HUES48 (cell line): ENCODE results near the gene SLC13A1.
"Not testable (repeated sequence)": the region's sequence is repeated elsewhere in the genome, so short reads cannot be mapped to it uniquely, and the experiment has no call there.

ENCODE experiments used
- H3K27ac ChIP-seq: one replicate; pipeline ENCODE4 v1.7.0; 2013; ENCODE audit warnings: low read depth, low read length, inconsistent platforms
- H3K27me3 ChIP-seq: 2 replicates; pipeline ENCODE4 v1.6.1; 2013; ENCODE audit warnings: mild to moderate bottlenecking, low read length; ENCODE audit not compliant: control insufficient read depth, insufficient read depth
- H3K36me3 ChIP-seq: 2 replicates; pipeline ENCODE4 v1.6.1; 2013; ENCODE audit warnings: low read length; ENCODE audit not compliant: control insufficient read depth, insufficient read depth
- H3K4me1 ChIP-seq: 2 replicates; pipeline ENCODE4 v1.6.1; 2013; ENCODE audit warnings: mild to moderate bottlenecking, low read length; ENCODE audit not compliant: control insufficient read depth, insufficient read depth
- H3K4me3 ChIP-seq: 2 replicates; pipeline ENCODE4 v1.5.1; 2013; ENCODE audit warnings: mild to moderate bottlenecking, low read depth, low read length
- H3K9ac ChIP-seq: 2 replicates; pipeline ENCODE4 v1.6.1; 2013; ENCODE audit warnings: mild to moderate bottlenecking, low read depth, low read length, moderate library complexity
- H3K9me3 ChIP-seq: 2 replicates; pipeline ENCODE4 v1.6.1; 2013; ENCODE audit warnings: low read length; ENCODE audit not compliant: control insufficient read depth, insufficient read depth

SLC13A1 gene, protein sequence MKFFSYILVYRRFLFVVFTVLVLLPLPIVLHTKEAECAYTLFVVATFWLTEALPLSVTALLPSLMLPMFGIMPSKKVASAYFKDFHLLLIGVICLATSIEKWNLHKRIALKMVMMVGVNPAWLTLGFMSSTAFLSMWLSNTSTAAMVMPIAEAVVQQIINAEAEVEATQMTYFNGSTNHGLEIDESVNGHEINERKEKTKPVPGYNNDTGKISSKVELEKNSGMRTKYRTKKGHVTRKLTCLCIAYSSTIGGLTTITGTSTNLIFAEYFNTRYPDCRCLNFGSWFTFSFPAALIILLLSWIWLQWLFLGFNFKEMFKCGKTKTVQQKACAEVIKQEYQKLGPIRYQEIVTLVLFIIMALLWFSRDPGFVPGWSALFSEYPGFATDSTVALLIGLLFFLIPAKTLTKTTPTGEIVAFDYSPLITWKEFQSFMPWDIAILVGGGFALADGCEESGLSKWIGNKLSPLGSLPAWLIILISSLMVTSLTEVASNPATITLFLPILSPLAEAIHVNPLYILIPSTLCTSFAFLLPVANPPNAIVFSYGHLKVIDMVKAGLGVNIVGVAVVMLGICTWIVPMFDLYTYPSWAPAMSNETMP

GRCh38 chr7:123199883-123200282, at the start of gene SLC13A1:
Gene SLC13A1 (minus strand): TSS chr7:123199969. CDS start chr7:123199946, 23 bp downstream.
- H3K4me1 ChIP-seq: no peaks in the 10 kb centered on the region
- H3K4me3 ChIP-seq: no peak within 1 kb of the TSS
- H3K27me3 ChIP-seq: no peaks in the 10 kb centered on the region
- no peak within 1 kb of the TSS for H3K27ac ChIP-seq
- H3K9ac ChIP-seq: no peak within 1 kb of the TSS
- no peaks in the 10 kb centered on the region for H3K9me3 ChIP-seq
- H3K36me3 ChIP-seq: no peaks in the 10 kb centered on the region

- H3K4me3 ChIP-seq: no peak overlapping the region
- H3K27me3 ChIP-seq: no peaks in the 10 kb centered on the region
- no peak overlapping the region for H3K27ac ChIP-seq
- no peaks in the 10 kb centered on the region for H3K36me3 ChIP-seq
- no peak overlapping the region for H3K9ac ChIP-seq
- H3K9me3 ChIP-seq: no peaks in the 10 kb centered on the region
- H3K4me1 ChIP-seq: no peaks in the 10 kb centered on the region
Measured at GRCh38 chr7:123244768-123245167, 45.0 kb upstream of the SLC13A1 start.

GRCh38 chr7:123242467-123243092, 42.8 kb upstream of the SLC13A1 start:
- no peak overlapping the region for H3K4me3 ChIP-seq
- no peak overlapping the region for H3K27ac ChIP-seq
- H3K9me3 ChIP-seq: no peaks in the 10 kb centered on the region
- H3K27me3 ChIP-seq: no peaks in the 10 kb centered on the region
- H3K4me1 ChIP-seq: no peaks in the 10 kb centered on the region
- no peaks in the 10 kb centered on the region for H3K36me3 ChIP-seq
- H3K9ac ChIP-seq: no peak overlapping the region

DNA sequence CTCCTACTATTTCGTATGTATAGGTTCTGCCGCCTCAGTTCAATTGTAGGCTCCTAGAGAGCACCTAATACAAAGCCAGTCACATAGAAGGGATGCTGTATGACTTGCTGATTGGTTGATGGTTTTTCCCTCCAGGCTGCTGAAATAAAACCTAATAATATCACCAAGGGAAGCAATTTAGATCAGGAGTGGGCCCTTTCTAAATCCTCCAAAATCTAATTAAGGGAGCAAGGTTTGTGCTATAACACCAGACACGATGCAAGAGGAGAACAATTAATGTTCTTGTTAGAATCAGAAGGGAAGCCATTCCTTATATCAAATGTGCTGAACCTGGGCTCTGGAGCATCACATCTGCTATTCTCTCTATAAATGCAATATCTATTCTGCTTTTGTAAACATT, 42.0 kb upstream of the SLC13A1 start:
- Histone ChIP-seq H3K9ac (no peak overlapping the region), H3K4me3 (no peak overlapping the region), H3K4me1 (no peaks in the 10 kb centered on the region), H3K27ac (no peak overlapping the region), H3K9me3 (no peaks in the 10 kb centered on the region), H3K36me3 (no peaks in the 10 kb centered on the region), H3K27me3 (no peaks in the 10 kb centered on the region)

DNA sequence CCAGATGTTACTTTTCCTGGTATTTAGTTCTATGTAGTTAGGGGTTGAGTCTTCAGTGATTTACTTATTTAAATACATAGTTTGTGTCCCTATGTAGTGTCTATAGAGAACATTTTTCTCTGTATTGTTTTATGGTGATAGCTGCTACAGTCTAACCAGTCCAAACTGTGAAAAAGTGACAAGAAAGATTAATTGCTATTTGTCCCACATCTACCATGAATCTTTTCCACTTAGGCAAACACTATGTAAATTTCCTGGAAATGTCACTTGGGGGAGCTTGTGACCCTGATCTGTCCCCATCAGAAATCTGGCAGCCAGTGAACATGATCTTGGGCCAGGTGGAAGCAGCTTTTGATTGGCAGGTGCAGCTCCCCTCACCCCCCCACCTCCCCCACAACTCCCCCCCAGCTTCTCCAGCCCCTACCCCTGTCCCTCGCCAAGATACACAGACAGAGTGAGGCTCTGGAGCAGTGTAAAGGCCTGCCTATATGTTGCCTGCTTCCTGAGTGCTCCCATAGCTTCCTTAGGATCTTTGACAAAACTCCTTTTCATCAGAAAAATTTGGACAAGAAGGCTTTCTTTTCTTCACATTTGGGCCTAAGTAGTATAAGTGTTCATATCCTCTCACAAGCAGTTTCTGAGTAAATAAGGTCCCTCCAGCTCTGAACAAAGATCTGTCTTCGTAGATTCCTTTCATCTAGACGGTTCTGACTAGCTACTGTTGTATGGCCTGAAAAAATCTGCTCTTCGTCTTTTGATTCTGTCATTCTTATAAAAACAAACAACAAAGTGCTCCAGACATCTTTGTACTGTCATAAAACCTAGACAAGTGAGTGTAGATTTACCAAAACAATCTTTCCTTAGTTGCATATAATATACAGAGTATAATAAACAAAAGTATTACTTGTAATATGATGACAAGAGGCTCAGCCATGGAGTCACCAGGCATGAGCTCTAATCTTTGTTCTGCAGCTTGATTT, 31.5 kb upstream of the SLC13A1 start:
- Histone ChIP-seq H3K9me3 (no peaks in the 10 kb centered on the region; the same call in 1 of the 2 replicates), H3K27me3 (no peaks in the 10 kb centered on the region), H3K4me3 (no peak overlapping the region), H3K4me1 (peaks cover 15% of the 10 kb centered on the region; the same call in 1 of the 2 replicates), H3K36me3 (no peaks in the 10 kb centered on the region), H3K9ac (no peak overlapping the region), H3K27ac (no peak overlapping the region)

- H3K4me3 ChIP-seq: no peak overlapping the region
- H3K27ac ChIP-seq: no peak overlapping the region
- H3K9ac ChIP-seq: no peak overlapping the region
- peaks cover 15% of the 10 kb centered on the region; the same call in 1 of the 2 replicates for H3K4me1 ChIP-seq
- H3K27me3 ChIP-seq: no peaks in the 10 kb centered on the region
- H3K36me3 ChIP-seq: no peaks in the 10 kb centered on the region
- H3K9me3 ChIP-seq: no peaks in the 10 kb centered on the region; the same call in 1 of the 2 replicates
Measured at GRCh38 chr7:123230603-123231002, 30.8 kb upstream of the SLC13A1 start.

- Histone ChIP-seq H3K36me3 (no peaks in the 10 kb centered on the region), H3K4me1 (peaks cover 15% of the 10 kb centered on the region; the same call in 1 of the 2 replicates), H3K9me3 (no peaks in the 10 kb centered on the region; the same call in 1 of the 2 replicates), H3K27ac (no peak overlapping the region), H3K9ac (no peak overlapping the region), H3K27me3 (no peaks in the 10 kb centered on the region), H3K4me3 (no peak overlapping the region)
Measured at GRCh38 chr7:123230147-123230546, 30.4 kb upstream of the SLC13A1 start.

GRCh38 chr7:123229426-123229825, 29.7 kb upstream of the SLC13A1 start:
- H3K9ac ChIP-seq: no peak overlapping the region
- H3K4me3 ChIP-seq: no peak overlapping the region
- H3K27me3 ChIP-seq: no peaks in the 10 kb centered on the region
- H3K9me3 ChIP-seq: no peaks in the 10 kb centered on the region; the same call in 1 of the 2 replicates
- no peaks in the 10 kb centered on the region for H3K36me3 ChIP-seq
- H3K4me1 ChIP-seq: peaks cover 15% of the 10 kb centered on the region; the same call in 1 of the 2 replicates
- H3K27ac ChIP-seq: no peak overlapping the region

GRCh38 chr7:123227666-123228065, 27.9 kb upstream of the SLC13A1 start:
- H3K27ac ChIP-seq: peak overlapping the region; percentile 74
- not testable (repeated sequence) for H3K27me3 ChIP-seq, H3K9me3 ChIP-seq, H3K36me3 ChIP-seq, H3K9ac ChIP-seq, H3K4me1 ChIP-seq, H3K4me3 ChIP-seq

GRCh38 chr7:123220396-123220795, 20.6 kb upstream of the SLC13A1 start:
- Histone ChIP-seq H3K4me3 (no peak overlapping the region), H3K27ac (no peak overlapping the region), H3K27me3 (no peaks in the 10 kb centered on the region), H3K36me3 (no peaks in the 10 kb centered on the region), H3K9me3 (peaks cover 8% of the 10 kb centered on the region), H3K9ac (no peak overlapping the region), H3K4me1 (no peaks in the 10 kb centered on the region)
